ENCODE data around the gene CNTNAP2.

The CNTNAP2 gene

GRCh38 chr7:148121847-148122246 lies 2005.2 kb downstream of the CNTNAP2 start:
- Histone ChIP-seq H3K9me3 (ENCODE audit: control insufficient read depth, low read length) (no peaks in the 10 kb centered on the region), H3K4me1 (ENCODE audit: control insufficient read depth, insufficient read depth, low read length) (no peaks in the 10 kb centered on the region), H3K36me3 (ENCODE audit: control insufficient read depth, insufficient read depth, low read length, severe bottlenecking) (no peaks in the 10 kb centered on the region), H3K27me3 (replicated peaks; ENCODE audit: control insufficient read depth, insufficient read depth, low read length) (no peaks in the 10 kb centered on the region), H3K9ac (ENCODE audit: low read length) (no peak overlapping the region), H3K4me3 (ENCODE audit: low read length) (no peak overlapping the region)
- no peak for DNase-seq (ENCODE audit: low read depth)

DNA sequence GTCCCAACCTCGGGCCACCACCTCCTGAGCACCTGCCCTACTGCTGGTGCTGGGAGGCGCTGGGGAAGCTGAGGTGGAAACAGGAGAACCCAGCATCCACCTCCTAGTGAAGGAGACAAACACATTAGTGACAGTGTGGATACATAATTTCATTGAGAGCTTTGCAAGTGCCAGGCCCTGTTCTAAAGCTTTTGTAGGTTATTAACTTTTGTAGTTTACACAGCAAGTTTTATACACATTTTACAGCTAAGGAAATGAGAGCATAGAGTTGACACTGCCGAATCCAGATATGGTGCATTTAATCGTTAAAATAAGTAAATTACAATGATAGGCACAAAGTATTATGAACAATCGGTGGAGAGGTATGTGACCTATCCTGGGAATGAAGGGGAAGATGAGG lies 2007.9 kb downstream of the CNTNAP2 start:
- Histone ChIP-seq H3K36me3 (ENCODE audit: control insufficient read depth, insufficient read depth, low read length, severe bottlenecking) (no peaks in the 10 kb centered on the region), H3K27me3 (replicated peaks; ENCODE audit: control insufficient read depth, insufficient read depth, low read length) (no peaks in the 10 kb centered on the region), H3K9ac (ENCODE audit: low read length) (no peak overlapping the region), H3K9me3 (ENCODE audit: control insufficient read depth, low read length) (no peaks in the 10 kb centered on the region), H3K4me1 (ENCODE audit: control insufficient read depth, insufficient read depth, low read length) (no peaks in the 10 kb centered on the region), H3K4me3 (ENCODE audit: low read length) (no peak overlapping the region)
- DNase-seq (ENCODE audit: low read depth): no peak

GRCh38 chr7:148127374-148127773 lies 2010.8 kb downstream of the CNTNAP2 start:
- Histone ChIP-seq H3K4me1 (ENCODE audit: control insufficient read depth, insufficient read depth, low read length) (no peaks in the 10 kb centered on the region), H3K36me3 (ENCODE audit: control insufficient read depth, insufficient read depth, low read length, severe bottlenecking) (no peaks in the 10 kb centered on the region), H3K9me3 (ENCODE audit: control insufficient read depth, low read length) (no peaks in the 10 kb centered on the region), H3K4me3 (ENCODE audit: low read length) (no peak overlapping the region), H3K27me3 (replicated peaks; ENCODE audit: control insufficient read depth, insufficient read depth, low read length) (no peaks in the 10 kb centered on the region), H3K9ac (ENCODE audit: low read length) (no peak overlapping the region)
- peak; percentile 34 for DNase-seq (ENCODE audit: low read depth)

- no peaks in the 10 kb centered on the region for H3K4me1 ChIP-seq (ENCODE audit: control insufficient read depth, insufficient read depth, low read length)
- H3K9me3 ChIP-seq (ENCODE audit: control insufficient read depth, low read length): no peaks in the 10 kb centered on the region
- no peaks in the 10 kb centered on the region for H3K36me3 ChIP-seq (ENCODE audit: control insufficient read depth, insufficient read depth, low read length, severe bottlenecking)
- no peaks in the 10 kb centered on the region for H3K27me3 ChIP-seq (replicated peaks; ENCODE audit: control insufficient read depth, insufficient read depth, low read length)
- H3K4me3 ChIP-seq (ENCODE audit: low read length): no peak overlapping the region
- no peak for DNase-seq (ENCODE audit: low read depth)
- H3K9ac ChIP-seq (ENCODE audit: low read length): no peak overlapping the region
Measured at GRCh38 chr7:148129023-148129422, 2012.4 kb downstream of the CNTNAP2 start.

- Histone ChIP-seq H3K9ac (ENCODE audit: low read length) (no peak overlapping the region), H3K9me3 (ENCODE audit: control insufficient read depth, low read length) (no peaks in the 10 kb centered on the region), H3K27me3 (replicated peaks; ENCODE audit: control insufficient read depth, insufficient read depth, low read length) (no peaks in the 10 kb centered on the region), H3K4me3 (ENCODE audit: low read length) (no peak overlapping the region), H3K4me1 (ENCODE audit: control insufficient read depth, insufficient read depth, low read length) (peaks cover 3% of the 10 kb centered on the region), H3K36me3 (ENCODE audit: control insufficient read depth, insufficient read depth, low read length, severe bottlenecking) (no peaks in the 10 kb centered on the region)
- peak; percentile 73 for DNase-seq (ENCODE audit: low read depth)
Measured at GRCh38 chr7:148135116-148135515, 2018.5 kb downstream of the CNTNAP2 start.

GRCh38 chr7:148135997-148136396 lies 2019.4 kb downstream of the CNTNAP2 start:
- no peak for DNase-seq (ENCODE audit: low read depth)
- Histone ChIP-seq H3K4me1 (ENCODE audit: control insufficient read depth, insufficient read depth, low read length) (peaks cover 3% of the 10 kb centered on the region), H3K9me3 (ENCODE audit: control insufficient read depth, low read length) (no peaks in the 10 kb centered on the region), H3K4me3 (ENCODE audit: low read length) (no peak overlapping the region), H3K36me3 (ENCODE audit: control insufficient read depth, insufficient read depth, low read length, severe bottlenecking) (no peaks in the 10 kb centered on the region), H3K9ac (ENCODE audit: low read length) (no peak overlapping the region), H3K27me3 (replicated peaks; ENCODE audit: control insufficient read depth, insufficient read depth, low read length) (no peaks in the 10 kb centered on the region)

DNA sequence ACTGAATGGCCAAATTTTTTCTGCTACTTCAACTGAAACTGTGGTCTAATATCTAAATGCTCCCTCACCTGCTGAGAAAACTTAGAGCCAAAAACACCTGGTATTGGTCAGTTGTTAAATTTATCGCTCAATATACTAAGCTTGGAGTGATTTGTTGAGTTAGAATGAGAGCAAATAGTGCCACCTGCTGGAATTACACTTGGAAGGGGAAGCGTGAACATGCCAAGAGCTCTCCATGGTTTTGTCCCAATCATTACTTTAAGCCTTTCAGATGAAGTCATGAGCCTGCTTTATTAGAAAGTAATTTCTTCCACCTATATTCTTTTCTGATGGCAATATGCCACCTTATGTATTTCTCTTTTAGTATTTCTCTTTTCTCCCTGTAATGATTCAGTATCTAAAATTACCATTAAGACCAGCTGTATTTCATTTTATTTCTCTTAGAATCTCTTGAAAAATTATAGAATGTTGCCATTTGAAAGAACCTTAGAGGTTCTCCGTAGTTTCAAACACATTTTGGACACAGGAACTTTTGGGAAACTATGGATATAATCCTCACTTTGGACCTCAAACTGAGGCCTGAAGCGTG lies 2026.2 kb downstream of the CNTNAP2 start:
- Histone ChIP-seq H3K4me3 (ENCODE audit: low read length) (no peak overlapping the region), H3K9me3 (ENCODE audit: control insufficient read depth, low read length) (no peaks in the 10 kb centered on the region), H3K9ac (ENCODE audit: low read length) (no peak overlapping the region), H3K4me1 (ENCODE audit: control insufficient read depth, insufficient read depth, low read length) (no peaks in the 10 kb centered on the region), H3K27me3 (replicated peaks; ENCODE audit: control insufficient read depth, insufficient read depth, low read length) (peaks cover 12% of the 10 kb centered on the region), H3K36me3 (ENCODE audit: control insufficient read depth, insufficient read depth, low read length, severe bottlenecking) (no peaks in the 10 kb centered on the region)
- peak; percentile 78 for DNase-seq (ENCODE audit: low read depth)

GRCh38 chr7:148144827-148145226 lies 2028.2 kb downstream of the CNTNAP2 start:
- no peaks in the 10 kb centered on the region for H3K9me3 ChIP-seq (ENCODE audit: control insufficient read depth, low read length)
- H3K36me3 ChIP-seq (ENCODE audit: control insufficient read depth, insufficient read depth, low read length, severe bottlenecking): no peaks in the 10 kb centered on the region
- H3K9ac ChIP-seq (ENCODE audit: low read length): no peak overlapping the region
- no peaks in the 10 kb centered on the region for H3K4me1 ChIP-seq (ENCODE audit: control insufficient read depth, insufficient read depth, low read length)
- DNase-seq (ENCODE audit: low read depth): no peak
- H3K27me3 ChIP-seq (replicated peaks; ENCODE audit: control insufficient read depth, insufficient read depth, low read length): peaks cover 12% of the 10 kb centered on the region
- no peak overlapping the region for H3K4me3 ChIP-seq (ENCODE audit: low read length)

DNA sequence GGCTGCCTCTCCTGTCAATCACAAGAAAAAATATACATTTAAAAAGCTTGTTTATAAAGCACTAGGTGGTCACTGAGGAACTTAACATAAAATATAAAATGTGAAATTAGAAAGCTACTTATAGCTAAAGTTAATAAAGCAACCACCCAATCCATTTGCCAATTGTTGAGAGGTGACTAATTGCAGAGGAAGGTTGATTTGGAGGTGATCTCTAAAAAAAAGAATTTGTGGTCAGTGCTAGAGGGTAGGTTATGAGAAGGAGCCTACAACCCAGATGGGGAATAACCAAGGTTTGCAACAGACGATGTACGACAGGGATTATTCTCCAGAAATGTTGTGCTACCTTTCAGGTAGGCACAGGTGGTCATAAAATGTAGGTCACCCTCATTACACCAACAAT lies 2029.7 kb downstream of the CNTNAP2 start:
- H3K9me3 ChIP-seq (ENCODE audit: control insufficient read depth, low read length): no peaks in the 10 kb centered on the region
- DNase-seq (ENCODE audit: low read depth): no peak
- no peaks in the 10 kb centered on the region for H3K4me1 ChIP-seq (ENCODE audit: control insufficient read depth, insufficient read depth, low read length)
- H3K27me3 ChIP-seq (replicated peaks; ENCODE audit: control insufficient read depth, insufficient read depth, low read length): peaks cover 12% of the 10 kb centered on the region
- no peak overlapping the region for H3K4me3 ChIP-seq (ENCODE audit: low read length)
- H3K36me3 ChIP-seq (ENCODE audit: control insufficient read depth, insufficient read depth, low read length, severe bottlenecking): no peaks in the 10 kb centered on the region
- H3K9ac ChIP-seq (ENCODE audit: low read length): no peak overlapping the region

- Histone ChIP-seq H3K9me3 (ENCODE audit: control insufficient read depth, low read length) (peaks cover 6% of the 10 kb centered on the region), H3K36me3 (ENCODE audit: control insufficient read depth, insufficient read depth, low read length, severe bottlenecking) (no peaks in the 10 kb centered on the region), H3K4me3 (ENCODE audit: low read length) (no peak overlapping the region), H3K27me3 (replicated peaks; ENCODE audit: control insufficient read depth, insufficient read depth, low read length) (peaks cover 12% of the 10 kb centered on the region), H3K4me1 (ENCODE audit: control insufficient read depth, insufficient read depth, low read length) (no peaks in the 10 kb centered on the region), H3K9ac (ENCODE audit: low read length) (no peak overlapping the region)
- no peak for DNase-seq (ENCODE audit: low read depth)
Measured at GRCh38 chr7:148147438-148147837, 2030.8 kb downstream of the CNTNAP2 start.

DNA sequence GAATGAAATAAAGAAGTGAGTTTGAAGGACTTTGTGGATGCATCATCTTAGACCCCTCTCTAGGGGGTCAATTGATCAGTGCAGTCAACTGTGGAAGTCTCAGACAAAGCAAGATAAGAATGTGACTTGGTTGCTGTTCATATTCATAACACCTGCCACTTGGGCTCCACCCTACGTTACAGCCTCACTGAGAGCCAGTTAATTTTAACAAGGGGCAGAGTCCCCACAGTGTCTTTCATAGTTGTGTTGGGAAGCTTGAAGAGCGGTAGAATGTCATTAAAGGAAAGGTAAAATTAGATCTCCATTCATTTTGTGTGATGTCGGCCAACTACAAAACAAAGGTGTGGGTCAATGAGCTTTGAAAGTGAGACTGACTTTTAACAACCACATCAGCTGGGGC lies 2031.9 kb downstream of the CNTNAP2 start:
- Histone ChIP-seq H3K4me1 (ENCODE audit: control insufficient read depth, insufficient read depth, low read length) (no peaks in the 10 kb centered on the region), H3K9me3 (ENCODE audit: control insufficient read depth, low read length) (peaks cover 6% of the 10 kb centered on the region)
- DNase-seq (ENCODE audit: low read depth): no peak

GRCh38 chr7:148149730-148150129 lies 2033.1 kb downstream of the CNTNAP2 start:
- no peaks in the 10 kb centered on the region for H3K36me3 ChIP-seq (ENCODE audit: control insufficient read depth, insufficient read depth, low read length, severe bottlenecking)
- H3K27me3 ChIP-seq (replicated peaks; ENCODE audit: control insufficient read depth, insufficient read depth, low read length): peaks cover 3% of the 10 kb centered on the region
- no peak overlapping the region for H3K9ac ChIP-seq (ENCODE audit: low read length)
- no peak overlapping the region for H3K4me3 ChIP-seq (ENCODE audit: low read length)
- H3K9me3 ChIP-seq (ENCODE audit: control insufficient read depth, low read length): peaks cover 6% of the 10 kb centered on the region
- DNase-seq (ENCODE audit: low read depth): no peak
- H3K4me1 ChIP-seq (ENCODE audit: control insufficient read depth, insufficient read depth, low read length): peaks cover 5% of the 10 kb centered on the region

More for the DNA sequence above, 2031.9 kb downstream of the CNTNAP2 start:
- Histone ChIP-seq H3K4me3 (ENCODE audit: low read length) (no peak overlapping the region), H3K9ac (ENCODE audit: low read length) (no peak overlapping the region), H3K36me3 (ENCODE audit: control insufficient read depth, insufficient read depth, low read length, severe bottlenecking) (no peaks in the 10 kb centered on the region), H3K27me3 (replicated peaks; ENCODE audit: control insufficient read depth, insufficient read depth, low read length) (peaks cover 12% of the 10 kb centered on the region)

All from adipocyte (in vitro differentiated cells).